Spleen (tissue), 11 donors: ENCODE data around the gene KANSL1. TPM values are rescaled to one million over a fixed set of nuclear protein-coding genes. Genes with fewer than 3 reads are reported as not detected.

Source experiments
- DNase-seq: peaks from one replicate; pipeline ENCODE4 v3.0.0-alpha.2; 2020
- H3K27ac ChIP-seq, 8 donors: fragments of 200-600 bp; sonication (generic) in 7 of 8; 1 replicate in 4 of 8; 2 replicates in 4 of 8; pipeline versions ENCODE4 v1.5.0 to v1.8.0; 2016 to 2021; ENCODE audit warnings: inconsistent platforms in 4 of 8, mild to moderate bottlenecking in 4 of 8, moderate library complexity in 1 of 8
- H3K27me3 ChIP-seq, 7 donors: fragments of 200-600 bp; sonication (generic) in 6 of 7; replicated peaks in 1 of 7; 1 replicate in 4 of 7; 2 replicates in 3 of 7; pipeline versions ENCODE4 v1.5.0 to v1.8.0; 2016 to 2021; ENCODE audit warnings: inconsistent platforms in 3 of 7, mild to moderate bottlenecking in 1 of 7
- H3K36me3 ChIP-seq, 6 donors: fragments of 200-600 bp; sonication (generic) in 5 of 6; 1 replicate in 4 of 6; 2 replicates in 2 of 6; pipeline versions ENCODE4 v1.5.0 to v1.8.0; 2016 to 2021; ENCODE audit warnings: inconsistent platforms in 2 of 6
- H3K4me1 ChIP-seq, 6 donors: fragments of 200-600 bp; sonication (generic) in 5 of 6; 1 replicate in 3 of 6; 2 replicates in 3 of 6; pipeline versions ENCODE4 v1.5.0 to v1.8.0; 2016 to 2021; ENCODE audit warnings: inconsistent platforms in 3 of 6
- H3K4me3 ChIP-seq, 8 donors: fragments of 200-600 bp; sonication (generic) in 7 of 8; 1 replicate in 4 of 8; 2 replicates in 4 of 8; pipeline versions ENCODE4 v1.5.0 to v1.8.0; 2016 to 2021; ENCODE audit warnings: inconsistent platforms in 4 of 8, mild to moderate bottlenecking in 4 of 8, moderate library complexity in 2 of 8
- H3K9me3 ChIP-seq, 8 donors: fragments of 200-600 bp; sonication (generic) in 7 of 8; 1 replicate in 4 of 8; 2 replicates in 4 of 8; pipeline versions ENCODE4 v1.5.0 to v1.8.0; 2016 to 2021; ENCODE audit warnings: inconsistent platforms in 4 of 8
- POLR2A ChIP-seq, 3 donors: fragments of 450-650 bp; IDR thresholded peaks; one replicate each; pipeline ENCODE4 v1.5.1; 2017; ENCODE audit warnings: antibody characterized with exemption in 3 of 3, mild to moderate bottlenecking in 1 of 3
- POLR2AphosphoS5 ChIP-seq, 3 donors: sonication (generic); formaldehyde crosslinking; IDR thresholded peaks; one replicate each; pipeline ENCODE4 v1.5.1; 2017; ENCODE audit warnings: antibody characterized with exemption in 3 of 3
- WGBS, 5 donors: extraction: QIAGEN DNeasy Blood & Tissue Kit in 3 of 5; methylation state at CpG; one replicate each; pipeline versions ENCODE4 v1.1.5 to v1.1.7; 2013 to 2018; 5-methylcytosine and 5-hydroxymethylcytosine counted together
- intact Hi-C: fragments of 100-400 bp; cut with DNase I; formaldehyde crosslinking; loops from one replicate; pipeline ENCODE4 v1.15.0; 2023; ENCODE audit warnings: low total_unique reads
- polyA plus RNA-seq, 3 donors: library from polyadenylated mRNA; stranded (reverse); fragments of 200-250 nt; gene quantifications; one replicate each; pipeline ENCODE4 v1.2.1, GENCODE V29; 2013
- total RNA-seq, 7 donors: library from RNA; depleted of rRNA in 3 of 7; stranded (reverse); fragments of >200 nt in 3 of 7; fragmentation: NEBNext Ultra II Directional in 4 of 7; extraction: Animal tissue kit (Norgen Biotek cat#: 25700) in 4 of 7; gene quantifications; one replicate each; pipeline versions ENCODE4 v1.1.0 to v1.2.1, GENCODE V29; 2016 to 2021
- TF ChIP-seq, protein P1 (sequence below), 11 experiments: fragments of 200-600 bp in 7 of 11; fragments of 450-650 bp in 4 of 11; sonication (generic) in 4 of 11; IDR thresholded peaks in 8 of 11; conservative IDR thresholded peaks in 3 of 11; 1 replicate in 7 of 11; 2 replicates in 4 of 11; pipeline versions ENCODE4 v1.4.0 to v1.8.0; 2016 to 2021; ENCODE audit warnings: antibody characterized with exemption in 11 of 11, inconsistent platforms in 4 of 11, mild to moderate bottlenecking in 1 of 11
- donor health status: healthy with polysubstance abuse.
- donor health status: DM: no; HTN: no; CAD: no; lungs with moderate emphysema.
- donor health status: DM: no; HTN: no; CAD: no.
- donor health status: Bipolar disorder and iron deficiency.
- donor health status: healthy.
- donor health status: DM: no; HTN: no; CAD: no.
- donor health status: DM: yes; HTN: yes; CAD: no.

Gene KANSL1
- total and polyA plus RNA-seq, 10 donors: 10.9 to 173 (median 116) TPM

DNA sequence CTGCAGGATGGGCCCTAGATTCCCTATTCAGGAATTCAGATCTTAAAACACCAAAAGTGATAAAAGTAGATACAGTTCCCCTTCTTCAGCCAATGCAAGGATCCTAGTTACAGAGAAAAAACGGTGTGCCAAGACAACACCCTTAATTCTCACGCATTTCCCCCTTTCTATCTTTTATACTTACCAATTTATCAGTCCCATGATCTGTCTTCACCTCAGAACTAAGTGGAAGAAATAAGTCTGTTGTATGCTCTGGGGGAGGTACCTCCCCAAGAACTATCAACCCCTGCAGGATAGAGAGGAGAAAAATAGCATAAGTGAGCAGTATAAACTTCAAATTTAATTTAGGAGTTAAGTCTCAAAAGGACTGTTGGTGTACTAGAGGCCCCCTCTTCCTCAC, 111.0 kb downstream of the KANSL1 start:
- no peak overlapping the region for H3K4me3 ChIP-seq
- H3K27ac ChIP-seq: no peak overlapping the region
- DNase-seq: no peak
- no peaks in the 10 kb centered on the region for H3K27me3 ChIP-seq
- H3K9me3 ChIP-seq: no peaks in the 10 kb centered on the region
- peaks cover 0 to 68% (median 3%) of the 10 kb centered on the region in 6 donors for H3K36me3 ChIP-seq
- intact Hi-C loops: no loop called here
- TF ChIP-seq, protein P1, sequence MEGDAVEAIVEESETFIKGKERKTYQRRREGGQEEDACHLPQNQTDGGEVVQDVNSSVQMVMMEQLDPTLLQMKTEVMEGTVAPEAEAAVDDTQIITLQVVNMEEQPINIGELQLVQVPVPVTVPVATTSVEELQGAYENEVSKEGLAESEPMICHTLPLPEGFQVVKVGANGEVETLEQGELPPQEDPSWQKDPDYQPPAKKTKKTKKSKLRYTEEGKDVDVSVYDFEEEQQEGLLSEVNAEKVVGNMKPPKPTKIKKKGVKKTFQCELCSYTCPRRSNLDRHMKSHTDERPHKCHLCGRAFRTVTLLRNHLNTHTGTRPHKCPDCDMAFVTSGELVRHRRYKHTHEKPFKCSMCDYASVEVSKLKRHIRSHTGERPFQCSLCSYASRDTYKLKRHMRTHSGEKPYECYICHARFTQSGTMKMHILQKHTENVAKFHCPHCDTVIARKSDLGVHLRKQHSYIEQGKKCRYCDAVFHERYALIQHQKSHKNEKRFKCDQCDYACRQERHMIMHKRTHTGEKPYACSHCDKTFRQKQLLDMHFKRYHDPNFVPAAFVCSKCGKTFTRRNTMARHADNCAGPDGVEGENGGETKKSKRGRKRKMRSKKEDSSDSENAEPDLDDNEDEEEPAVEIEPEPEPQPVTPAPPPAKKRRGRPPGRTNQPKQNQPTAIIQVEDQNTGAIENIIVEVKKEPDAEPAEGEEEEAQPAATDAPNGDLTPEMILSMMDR (IDR thresholded peaks at IDR 0.05 in 8 of 11, conservative IDR thresholded peaks at IDR 0.05 in 3 of 11): no peak
- TF ChIP-seq POLR2A (IDR thresholded peaks at IDR 0.05) (no peak), POLR2AphosphoS5 (IDR thresholded peaks at IDR 0.05) (no peak)
- 74 to 83% (median 76%) methylated on average over 2 of the region's 2 CpGs for WGBS, 5 donors
- H3K4me1 ChIP-seq: peaks cover 0 to 55% (median 26%) of the 10 kb centered on the region in 6 donors

DNA sequence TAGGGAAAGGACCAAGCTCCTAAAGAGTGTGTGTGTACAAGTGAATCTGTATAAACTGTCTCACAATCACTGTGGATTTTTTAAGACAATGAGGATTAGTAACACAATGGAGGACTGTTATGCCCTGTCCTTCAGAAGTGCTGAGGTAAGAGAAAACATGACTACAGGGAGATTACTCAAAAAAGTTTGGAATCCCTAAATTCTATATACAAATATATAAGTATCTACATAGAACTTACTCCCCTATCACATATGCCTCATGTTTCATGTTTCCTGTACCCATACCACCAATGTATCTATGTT, 112.3 kb downstream of the KANSL1 start:
- Histone ChIP-seq H3K9me3 (no peaks in the 10 kb centered on the region), H3K36me3 (peaks cover 0 to 66% (median under 1%) of the 10 kb centered on the region in 6 donors), H3K27me3 (no peaks in the 10 kb centered on the region), H3K4me3 (no peak overlapping the region), H3K27ac (no peak overlapping the region), H3K4me1 (peaks cover 0 to 59% (median 25%) of the 10 kb centered on the region in 6 donors)
- TF ChIP-seq, protein P1 (IDR thresholded peaks at IDR 0.05 in 8 of 11, conservative IDR thresholded peaks at IDR 0.05 in 3 of 11): no peak
- no peak for DNase-seq
- intact Hi-C loops: no loop called here

DNA sequence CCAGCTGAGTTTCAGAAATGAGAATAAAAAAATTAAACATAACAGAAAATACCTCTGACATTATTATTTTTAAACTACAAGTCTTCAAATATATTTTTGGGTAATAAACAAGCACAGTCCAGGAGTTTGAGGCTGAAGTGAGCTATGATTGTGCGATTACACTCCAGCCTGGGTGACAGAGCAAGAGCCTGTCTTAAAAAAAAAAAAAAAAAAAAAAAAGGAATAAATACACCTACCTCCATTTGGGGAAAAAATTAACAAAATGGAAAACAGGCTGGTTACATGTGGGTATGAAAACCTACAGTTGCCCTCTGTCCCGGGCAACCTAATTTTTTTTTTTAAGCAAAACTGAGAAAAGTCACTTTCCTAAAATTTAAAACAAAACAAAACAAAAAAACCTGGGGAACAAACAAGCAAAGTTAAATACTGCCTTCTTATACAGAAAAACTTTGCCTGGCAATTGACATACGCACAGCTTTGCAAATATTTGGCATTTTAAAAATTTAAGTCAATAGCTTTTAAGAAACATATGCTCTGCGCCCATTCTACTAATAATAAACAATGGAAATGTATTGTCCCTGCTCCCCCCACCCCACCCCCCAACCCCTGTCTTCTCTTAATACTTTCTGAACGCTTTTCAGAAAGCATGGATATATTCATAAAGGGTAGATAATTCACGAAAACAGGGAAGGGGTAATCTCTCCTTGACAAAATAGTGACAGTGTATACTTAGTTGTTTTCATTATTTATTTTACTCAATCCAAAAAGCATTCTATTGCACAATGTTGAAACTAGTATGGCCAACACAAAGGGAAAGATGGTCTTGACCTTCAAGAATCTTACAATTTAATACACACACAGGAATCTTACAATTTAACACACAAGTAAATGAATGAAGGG, 112.9 kb downstream of the KANSL1 start:
- DNase-seq: no peak
- Histone ChIP-seq H3K4me3 (no peak overlapping the region), H3K27me3 (no peaks in the 10 kb centered on the region), H3K27ac (no peak overlapping the region), H3K4me1 (peaks cover 0 to 60% (median 24%) of the 10 kb centered on the region in 6 donors), H3K9me3 (no peaks in the 10 kb centered on the region), H3K36me3 (peaks cover 0 to 70% (median 0%) of the 10 kb centered on the region in 6 donors)
- TF ChIP-seq, protein P1 (IDR thresholded peaks at IDR 0.05 in 8 of 11, conservative IDR thresholded peaks at IDR 0.05 in 3 of 11): no peak
- TF ChIP-seq POLR2AphosphoS5 (IDR thresholded peaks at IDR 0.05) (no peak), POLR2A (IDR thresholded peaks at IDR 0.05) (no peak)
- intact Hi-C loops: no loop called here
- 95 to 100% (median 97%) methylated on average over 6 of the region's 6 CpGs for WGBS, 5 donors

DNA sequence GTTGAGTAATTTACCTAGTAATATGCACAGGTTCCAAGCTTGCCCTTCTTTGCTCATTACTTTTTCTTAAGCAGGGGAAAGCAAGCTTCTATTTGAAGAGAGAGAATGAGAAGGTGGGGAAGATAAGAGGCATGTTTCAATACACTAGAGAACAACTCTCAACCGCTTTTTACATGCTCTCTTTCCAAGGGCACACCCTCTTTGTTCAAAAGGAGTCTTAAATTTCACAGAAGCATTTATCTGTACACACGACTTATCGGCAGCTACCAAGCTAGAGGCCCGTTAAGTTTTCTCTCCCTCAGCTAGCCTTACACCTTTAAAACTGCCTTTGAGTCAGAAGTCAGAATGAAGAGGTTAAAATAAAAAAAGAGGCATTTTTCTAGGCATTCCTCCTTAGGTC, 114.6 kb downstream of the KANSL1 start:
- WGBS, 5 donors: 92 to 98% (median 96%) methylated on average over 4 of the region's 4 CpGs
- Histone ChIP-seq H3K27ac (no peak overlapping the region), H3K27me3 (no peaks in the 10 kb centered on the region), H3K4me3 (no peak overlapping the region), H3K4me1 (peaks cover 0 to 63% (median 22%) of the 10 kb centered on the region in 6 donors), H3K9me3 (no peaks in the 10 kb centered on the region), H3K36me3 (peaks cover 0 to 72% (median 0%) of the 10 kb centered on the region in 6 donors)
- intact Hi-C loops: no loop called here
- DNase-seq: no peak
- no peak for TF ChIP-seq POLR2A (IDR thresholded peaks at IDR 0.05)
- TF ChIP-seq, protein P1 (IDR thresholded peaks at IDR 0.05 in 8 of 11, conservative IDR thresholded peaks at IDR 0.05 in 3 of 11): no peak
- TF ChIP-seq POLR2AphosphoS5 (IDR thresholded peaks at IDR 0.05): no peak
